ENCODE measurements around the gene RNF227.

Gene RNF227

DNA sequence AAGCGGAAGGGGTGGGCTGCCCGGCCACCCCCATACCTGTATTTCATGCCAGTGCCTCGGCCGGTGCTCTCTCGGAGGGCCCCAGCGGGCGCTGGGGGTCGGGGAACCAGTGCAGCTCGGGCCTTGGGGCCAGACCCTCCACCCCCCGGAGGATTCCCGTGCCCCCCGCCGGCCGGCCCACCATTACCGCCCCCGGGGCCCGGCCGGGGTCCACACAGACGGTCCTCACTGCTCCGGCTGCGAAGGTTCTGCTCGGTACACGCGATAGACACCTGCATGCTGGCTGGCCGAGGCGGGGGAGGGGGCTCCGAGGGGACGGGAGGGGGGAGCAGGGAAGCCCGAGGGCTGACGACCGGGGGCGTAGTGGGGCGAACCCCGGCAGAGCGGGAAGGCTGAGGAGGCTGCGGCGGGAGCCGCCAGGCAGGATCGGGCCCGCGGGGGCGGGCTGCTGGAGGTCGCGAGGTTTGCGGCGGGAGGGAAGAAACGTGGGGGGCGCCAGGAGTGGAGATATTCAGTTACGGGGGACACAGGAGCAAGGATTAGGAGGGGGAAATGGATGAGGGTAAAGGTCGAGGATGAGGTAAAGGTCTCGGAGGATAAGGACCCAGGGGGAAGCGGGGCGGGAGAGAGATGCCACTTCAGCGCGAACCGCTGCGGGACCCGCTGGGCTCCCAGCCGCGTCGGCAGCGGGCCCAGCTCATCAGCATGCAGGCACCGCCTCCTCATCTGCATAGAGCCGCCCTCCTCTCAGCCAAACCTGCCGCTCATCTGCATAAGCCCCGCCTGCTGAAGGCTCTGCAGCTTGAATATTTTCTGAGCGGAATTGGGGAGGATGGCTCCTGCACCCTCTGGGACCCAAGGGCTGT lies 13.3 kb upstream of the RNF227 start, which contains the start of gene KCNAB3:
KCNAB3 (minus strand) TSS at position 699 of the 866 bp plus-strand sequence; CDS start at position 278, 421 bp downstream.
- FAIRE-seq = no peak

DNA sequence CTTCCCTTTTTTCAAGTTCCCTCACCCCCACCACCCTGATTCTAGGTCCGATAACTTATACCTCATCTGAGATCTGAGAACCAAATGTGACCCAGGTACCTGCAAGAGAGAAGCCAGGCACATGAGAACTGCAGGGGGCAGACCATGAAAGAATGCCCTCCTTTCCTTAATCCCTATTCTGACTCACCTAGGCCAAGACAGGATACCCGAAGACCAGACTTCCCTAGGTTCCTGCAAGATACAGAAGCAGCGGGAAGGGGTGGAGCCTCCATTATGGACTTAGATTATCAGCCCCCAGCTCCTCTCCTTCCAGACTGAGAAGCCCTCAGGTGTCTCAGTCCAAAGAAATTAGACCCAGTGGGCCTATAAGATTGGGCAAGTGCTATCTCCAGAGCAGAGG lies 11.5 kb upstream of the RNF227 start:
- no peak for FAIRE-seq

DNA sequence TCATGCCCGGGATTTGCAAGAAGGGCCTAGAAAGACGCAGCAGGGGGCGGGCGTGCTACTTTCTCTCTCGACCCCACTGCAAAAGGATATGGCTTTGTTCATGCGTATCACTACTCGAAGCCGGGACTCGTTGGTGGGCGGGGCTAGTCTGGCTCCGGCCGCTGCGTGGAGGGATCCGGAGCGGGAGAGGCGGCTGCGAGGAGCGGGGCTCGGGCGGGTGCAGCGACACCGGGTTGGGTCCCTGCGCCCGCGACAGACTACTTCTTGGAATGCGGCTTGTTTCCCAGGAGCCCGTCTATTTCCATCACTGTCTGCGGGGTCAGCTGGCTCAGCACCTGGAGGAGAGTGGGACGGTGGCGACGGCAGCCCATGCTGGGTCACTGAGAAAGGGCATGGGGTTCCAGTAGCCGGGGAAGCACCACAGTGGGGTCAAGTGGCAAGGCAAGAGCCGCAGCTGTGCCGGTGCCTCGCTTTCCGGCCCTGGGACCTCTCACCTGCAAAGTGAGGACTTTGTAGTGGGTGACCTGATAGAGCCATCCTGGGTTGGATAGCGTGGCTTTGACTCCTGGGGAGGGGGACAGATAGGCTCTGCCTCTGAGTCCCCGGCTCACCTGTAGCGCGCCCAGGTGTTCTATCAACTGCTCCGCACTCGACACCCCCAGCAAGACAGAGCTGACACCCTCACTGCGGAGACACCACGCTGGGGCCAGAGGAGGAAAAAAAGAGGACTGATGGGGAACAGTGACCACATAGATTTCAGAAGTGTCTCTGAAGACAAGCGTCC lies 6.9 kb upstream of the RNF227 start:
- FAIRE-seq = no peak

GRCh38 chr17:7922269-7922844 lies 6.3 kb upstream of the RNF227 start:
- no peak for FAIRE-seq

GRCh38 chr17:7916808-7917207 lies 719 bp upstream of the RNF227 start:
- no peak for FAIRE-seq

DNA sequence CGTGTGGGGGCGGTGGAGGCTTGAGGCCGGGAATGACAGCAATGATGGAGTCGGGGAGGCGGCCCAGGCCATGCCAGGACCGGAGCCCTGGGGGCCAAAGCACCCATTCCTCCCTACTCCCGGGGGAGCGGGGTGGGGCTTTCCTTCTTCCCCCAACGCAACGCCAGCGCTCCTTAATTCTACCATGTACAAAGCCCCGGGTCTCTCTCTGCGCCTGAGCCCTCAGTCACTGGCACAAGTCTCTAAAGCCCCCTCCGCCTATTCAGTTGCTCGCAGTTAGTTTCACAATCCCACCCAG lies 245 bp upstream of the RNF227 start:
- FAIRE-seq = no peak

GRCh38 chr17:7915179-7915610 lies 894 bp downstream of the RNF227 start:
- no peak for FAIRE-seq

DNA sequence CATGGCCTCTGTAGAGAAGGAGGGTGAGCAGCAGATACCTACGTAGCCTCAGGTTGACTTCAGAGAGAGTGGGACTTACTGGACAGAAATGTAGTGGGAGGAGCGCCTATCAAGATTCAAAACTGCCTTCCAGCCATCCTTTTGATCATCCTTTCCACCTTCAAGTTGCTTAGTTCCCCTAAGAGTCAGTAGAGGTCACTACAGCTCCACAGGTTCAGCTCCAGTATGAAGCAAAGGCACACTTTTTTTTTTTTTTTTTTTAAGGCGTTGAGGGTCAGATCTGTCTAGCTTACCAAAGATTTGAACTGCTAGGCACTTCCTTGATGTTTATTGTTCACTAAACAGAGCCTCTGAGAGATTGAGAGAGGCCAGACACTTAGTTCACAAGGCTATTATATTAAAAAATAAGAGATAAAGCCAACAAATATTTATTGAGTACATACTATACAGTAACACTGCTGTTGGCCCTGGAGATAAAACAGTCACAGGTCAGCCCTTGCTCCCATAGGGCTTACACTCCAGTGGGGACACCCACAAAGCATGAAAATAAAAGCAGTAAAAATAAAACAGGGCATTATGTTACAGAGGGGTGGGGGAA lies 3.1 kb downstream of the RNF227 start:
- peak; percentile 81 for FAIRE-seq

- FAIRE-seq = no peak
Observed at GRCh38 chr17:7911116-7911515, 5.0 kb downstream of the RNF227 start.

DNA sequence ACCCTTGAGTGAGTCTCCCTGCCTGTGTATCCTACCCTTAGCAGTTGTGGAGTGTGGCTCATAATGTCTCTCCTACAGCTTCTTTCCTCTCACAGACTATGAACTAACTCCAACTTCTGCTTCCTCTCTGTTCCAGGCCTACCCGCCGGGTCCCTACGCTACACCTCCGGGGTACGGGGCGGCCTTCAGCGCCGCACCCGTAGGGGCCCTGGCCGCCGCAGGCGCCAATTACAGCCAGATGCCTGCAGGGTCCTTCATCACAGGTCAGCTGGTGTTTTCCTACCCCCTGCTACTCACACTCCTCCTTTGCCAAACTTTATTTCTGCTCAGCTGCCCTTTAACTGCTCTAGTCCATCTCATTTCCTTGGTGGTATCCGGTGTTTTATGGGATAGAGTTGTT lies 5.4 kb downstream of the RNF227 start:
- no peak for FAIRE-seq

- no peak for FAIRE-seq
Observed at GRCh38 chr17:7910281-7910680, 5.8 kb downstream of the RNF227 start.

DNA sequence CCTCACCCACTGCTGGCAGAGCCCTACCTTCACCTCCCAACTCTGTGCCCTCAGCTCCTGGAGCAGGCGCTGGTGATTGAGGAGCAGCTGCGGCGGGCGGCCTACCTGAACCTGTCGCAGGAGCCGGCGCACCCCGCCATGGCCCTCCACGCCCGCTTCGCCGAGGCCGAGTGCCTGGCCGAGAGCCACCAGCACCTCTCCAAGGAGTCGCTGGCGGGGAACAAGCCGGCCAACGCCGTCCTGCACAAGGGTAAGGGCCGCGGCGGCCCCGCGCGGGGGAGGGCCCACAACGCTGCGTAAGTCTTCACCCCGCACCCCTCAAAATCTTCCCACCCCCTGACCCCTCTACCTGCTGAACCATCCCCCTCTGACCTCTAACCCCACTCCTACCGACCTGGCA lies 7.0 kb downstream of the RNF227 start:
- no peak for FAIRE-seq

GRCh38 chr17:7903154-7904103 lies 12.7 kb downstream of the RNF227 start:
- FAIRE-seq = no peak

GRCh38 chr17:7897773-7898172 lies 18.3 kb downstream of the RNF227 start:
- FAIRE-seq = no peak

GRCh38 chr17:7897090-7897489 lies 19.0 kb downstream of the RNF227 start:
- FAIRE-seq = no peak

- FAIRE-seq = no peak
Observed at GRCh38 chr17:7894866-7895265, 21.2 kb downstream of the RNF227 start.

GRCh38 chr17:7894226-7894625 lies 21.9 kb downstream of the RNF227 start:
- no peak for FAIRE-seq

GRCh38 chr17:7893187-7893880 lies 22.8 kb downstream of the RNF227 start:
- FAIRE-seq = no peak

GRCh38 chr17:7889166-7889955 lies 26.7 kb downstream of the RNF227 start:
- FAIRE-seq = no peak

GRCh38 chr17:7888184-7888920 lies 27.7 kb downstream of the RNF227 start, which contains the start of gene CHD3:
TSS of gene CHD3 (plus strand) at chr17:7888789. CDS start at chr17:7889001, 212 bp downstream.
- no peak for FAIRE-seq

Data from TTC549 (cell line).